KG1 (cell line): ENCODE results near the gene FOXK1.
"Not testable (repeated sequence)": the region's sequence is repeated elsewhere in the genome, so short reads cannot be mapped to it uniquely, and the experiment has no call there.

ENCODE experiments used
- DNase-seq: peaks from one replicate; lab custom pipeline; 2025; lab: John Stamatoyannopoulos, UW

Gene FOXK1

GRCh38 chr7:4786015-4786414, 103.9 kb downstream of the FOXK1 start:
- DNase-seq, result no peak

GRCh38 chr7:4787541-4787940, 105.4 kb downstream of the FOXK1 start:
- no peak for DNase-seq

GRCh38 chr7:4787947-4788626, 106.0 kb downstream of the FOXK1 start:
- DNase-seq, result no peak

- no peak for DNase-seq
Measured at GRCh38 chr7:4788627-4789189, 106.6 kb downstream of the FOXK1 start.

- no peak for DNase-seq
Measured at GRCh38 chr7:4789194-4790077, 107.3 kb downstream of the FOXK1 start.

- DNase-seq, result no peak
Measured at GRCh38 chr7:4790078-4790465, 108.0 kb downstream of the FOXK1 start.

GRCh38 chr7:4790516-4790991, 108.5 kb downstream of the FOXK1 start:
- DNase-seq, result no peak

- DNase-seq, result no peak
Measured at GRCh38 chr7:4791101-4791737, 109.1 kb downstream of the FOXK1 start.

- no peak for DNase-seq
Measured at GRCh38 chr7:4791738-4792536, 109.8 kb downstream of the FOXK1 start.

GRCh38 chr7:4792537-4793126, 110.5 kb downstream of the FOXK1 start:
- DNase-seq, result no peak

- not testable (repeated sequence) for DNase-seq
Measured at GRCh38 chr7:4793385-4793993, 111.4 kb downstream of the FOXK1 start.

GRCh38 chr7:4794171-4794570, 112.1 kb downstream of the FOXK1 start:
- not testable (repeated sequence) for DNase-seq

GRCh38 chr7:4794591-4795350, 112.7 kb downstream of the FOXK1 start:
- no peak for DNase-seq

- no peak for DNase-seq
Measured at GRCh38 chr7:4796453-4796852, 114.4 kb downstream of the FOXK1 start.

GRCh38 chr7:4797858-4798705, 116.0 kb downstream of the FOXK1 start:
- no peak for DNase-seq

GRCh38 chr7:4798706-4799235, 116.7 kb downstream of the FOXK1 start:
- DNase-seq, result no peak

GRCh38 chr7:4799508-4800268, 117.6 kb downstream of the FOXK1 start:
- DNase-seq, result no peak

- DNase-seq, result no peak
Measured at GRCh38 chr7:4800487-4800886, 118.4 kb downstream of the FOXK1 start.
